Smooth muscle cell (in vitro differentiated cells): ENCODE results near the gene UPK3A. TPM values are rescaled to one million over a fixed set of nuclear protein-coding genes. Genes with fewer than 3 reads are reported as not detected.

ENCODE experiments used
- DNase-seq: peaks from one replicate; lab custom pipeline; 2025; ENCODE audit not compliant: unreplicated experiment; lab: John Stamatoyannopoulos, UW
- H2AFZ ChIP-seq: fragments of 200-600 bp; sonication (generic); 2 replicates; pipeline ENCODE4 v1.6.0; 2016; ENCODE audit warnings: antibody characterized with exemption, low read depth, mild to moderate bottlenecking
- H3F3A ChIP-seq: fragments of 200-600 bp; sonication (generic); 2 replicates; pipeline ENCODE4 v1.6.0; 2017; ENCODE audit warnings: antibody characterized with exemption, low read depth
- H3K27ac ChIP-seq: fragments of 200-600 bp; sonication (generic); 2 replicates; pipeline ENCODE4 v1.5.1; 2016; ENCODE audit warnings: low read depth, mild to moderate bottlenecking
- H3K27me3 ChIP-seq: fragments of 200-600 bp; sonication (generic); 2 replicates; pipeline ENCODE4 v1.6.1; 2016; ENCODE audit warnings: low read depth, mild to moderate bottlenecking
- H3K36me3 ChIP-seq: fragments of 200-600 bp; sonication (generic); 2 replicates; pipeline ENCODE4 v1.5.1; 2016; ENCODE audit warnings: low read depth
- H3K4me1 ChIP-seq: fragments of 200-600 bp; sonication (generic); 2 replicates; pipeline ENCODE4 v1.5.1; 2016; ENCODE audit warnings: low read depth
- H3K4me2 ChIP-seq: fragments of 200-600 bp; sonication (generic); 2 replicates; pipeline ENCODE4 v1.6.0; 2016; ENCODE audit warnings: mild to moderate bottlenecking
- H3K4me3 ChIP-seq: fragments of 200-600 bp; sonication (generic); 2 replicates; pipeline ENCODE4 v1.5.1; 2016; ENCODE audit warnings: mild to moderate bottlenecking
- H3K79me2 ChIP-seq: fragments of 200-600 bp; sonication (generic); 2 replicates; pipeline ENCODE4 v1.6.0; 2016; ENCODE audit warnings: low read depth, mild to moderate bottlenecking
- H3K9ac ChIP-seq: fragments of 200-600 bp; sonication (generic); 2 replicates; pipeline ENCODE4 v1.6.0; 2016; ENCODE audit warnings: low read depth
- H3K9me3 ChIP-seq: fragments of 200-600 bp; sonication (generic); replicated peaks from 2 replicates; pipeline ENCODE4 v1.5.1; 2016; ENCODE audit warnings: low read depth
- H4K20me1 ChIP-seq: fragments of 200-600 bp; sonication (generic); 2 replicates; pipeline ENCODE4 v1.6.0; 2016; ENCODE audit warnings: low read depth
- WGBS: methylation state at CpG from one replicate; pipeline ENCODE4 v1.1.7; 2016; ENCODE audit warnings: low lambda C conversion rate; 5-methylcytosine and 5-hydroxymethylcytosine counted together
- polyA plus RNA-seq: library from polyadenylated mRNA; unstranded; fragments of >200 nt; fragmentation: Nextera tagmentation; extraction: Ambion mirVana; gene quantifications from 2 replicates; pipeline ENCODE4 v1.2.1, GENCODE V29; 2016
- total RNA-seq: library from RNA; depleted of rRNA; stranded (reverse); fragments of >200 nt; gene quantifications from 2 replicates; pipeline ENCODE4 v1.2.3, GENCODE V29; 2014
- TF ChIP-seq, protein P1 (sequence below): fragments of 200-600 bp; sonication (generic); IDR thresholded peaks from 2 replicates; pipeline ENCODE4 v1.5.1; 2017; ENCODE audit warnings: borderline replicate concordance, mild to moderate bottlenecking, antibody characterized with exemption; ENCODE audit not compliant: insufficient read depth, poor library complexity, severe bottlenecking

UPK3A gene
- total and polyA plus RNA-seq, 2 experiments from 2014 or later: not detected

GRCh38 chr22:45303181-45303580, 18.4 kb downstream of the UPK3A start:
- Histone ChIP-seq H3K4me2 (no peak overlapping the region), H3K4me1 (no peaks in the 10 kb centered on the region), H3K27ac (no peak overlapping the region), H3K9ac (no peak overlapping the region), H3K27me3 (no peaks in the 10 kb centered on the region), H2AFZ (no peak overlapping the region), H3K36me3 (no peaks in the 10 kb centered on the region), H3K4me3 (no peak overlapping the region), H4K20me1 (no peaks in the 10 kb centered on the region), H3F3A (no peaks in the 10 kb centered on the region), H3K9me3 (no peaks in the 10 kb centered on the region), H3K79me2 (no peaks in the 10 kb centered on the region)
- 87% methylated on average over 7 of the region's 7 CpGs for WGBS
- TF ChIP-seq, protein P1, sequence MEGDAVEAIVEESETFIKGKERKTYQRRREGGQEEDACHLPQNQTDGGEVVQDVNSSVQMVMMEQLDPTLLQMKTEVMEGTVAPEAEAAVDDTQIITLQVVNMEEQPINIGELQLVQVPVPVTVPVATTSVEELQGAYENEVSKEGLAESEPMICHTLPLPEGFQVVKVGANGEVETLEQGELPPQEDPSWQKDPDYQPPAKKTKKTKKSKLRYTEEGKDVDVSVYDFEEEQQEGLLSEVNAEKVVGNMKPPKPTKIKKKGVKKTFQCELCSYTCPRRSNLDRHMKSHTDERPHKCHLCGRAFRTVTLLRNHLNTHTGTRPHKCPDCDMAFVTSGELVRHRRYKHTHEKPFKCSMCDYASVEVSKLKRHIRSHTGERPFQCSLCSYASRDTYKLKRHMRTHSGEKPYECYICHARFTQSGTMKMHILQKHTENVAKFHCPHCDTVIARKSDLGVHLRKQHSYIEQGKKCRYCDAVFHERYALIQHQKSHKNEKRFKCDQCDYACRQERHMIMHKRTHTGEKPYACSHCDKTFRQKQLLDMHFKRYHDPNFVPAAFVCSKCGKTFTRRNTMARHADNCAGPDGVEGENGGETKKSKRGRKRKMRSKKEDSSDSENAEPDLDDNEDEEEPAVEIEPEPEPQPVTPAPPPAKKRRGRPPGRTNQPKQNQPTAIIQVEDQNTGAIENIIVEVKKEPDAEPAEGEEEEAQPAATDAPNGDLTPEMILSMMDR: no peak
- DNase-seq: no peak

- H4K20me1 ChIP-seq: no peaks in the 10 kb centered on the region
- H3F3A ChIP-seq: no peaks in the 10 kb centered on the region
- H3K9me3 ChIP-seq: no peaks in the 10 kb centered on the region
- no peaks in the 10 kb centered on the region for H3K4me1 ChIP-seq
- no peak overlapping the region for H3K9ac ChIP-seq
- no peak overlapping the region for H2AFZ ChIP-seq
- 55% methylated on average over 4 of the region's 6 CpGs for WGBS
- no peak overlapping the region for H3K4me3 ChIP-seq
- H3K27ac ChIP-seq: no peak overlapping the region
- no peaks in the 10 kb centered on the region for H3K27me3 ChIP-seq
- H3K4me2 ChIP-seq: no peak overlapping the region
- peaks cover 2% of the 10 kb centered on the region for H3K79me2 ChIP-seq
- TF ChIP-seq, protein P1: no peak
- H3K36me3 ChIP-seq: no peaks in the 10 kb centered on the region
- DNase-seq: no peak
These were observed 20.2 kb downstream of the UPK3A start for GRCh38 chr22:45304971-45305370.

DNA sequence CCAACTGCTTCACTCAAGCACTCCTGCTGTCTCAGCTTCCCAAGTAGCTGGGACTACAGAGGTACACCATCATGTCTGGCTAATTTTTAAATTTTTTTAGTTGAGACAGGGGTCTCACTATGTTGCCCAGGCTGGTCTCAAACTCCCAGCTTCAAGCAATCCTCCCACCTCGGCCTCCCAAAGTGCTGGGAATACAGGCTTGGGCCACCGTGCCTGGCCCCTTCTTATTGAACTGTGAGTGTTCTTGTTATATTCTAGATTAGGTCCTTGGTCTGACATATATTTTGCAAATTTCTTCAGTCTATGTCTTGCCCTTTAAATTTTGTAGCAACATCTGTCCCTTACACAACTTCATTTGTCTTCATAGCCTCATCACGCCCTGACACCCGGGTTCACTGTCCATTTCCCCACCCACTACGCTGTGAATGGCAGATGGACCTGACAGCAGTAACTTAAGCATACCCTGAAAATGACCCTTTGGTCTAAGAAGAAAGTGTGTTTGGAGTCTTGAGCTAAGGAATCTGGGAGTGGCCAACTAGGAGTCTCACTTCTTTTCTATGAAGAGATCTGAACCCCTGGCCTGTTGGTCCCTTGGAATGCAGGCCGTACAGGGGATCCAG, 20.8 kb downstream of the UPK3A start:
- 86% methylated on average over 6 of the region's 6 CpGs for WGBS
- Histone ChIP-seq H3F3A (no peaks in the 10 kb centered on the region), H3K4me1 (peaks cover 2% of the 10 kb centered on the region), H3K9me3 (no peaks in the 10 kb centered on the region), H3K36me3 (no peaks in the 10 kb centered on the region), H3K4me3 (no peak overlapping the region), H3K4me2 (no peak overlapping the region), H3K27ac (no peak overlapping the region), H3K9ac (no peak overlapping the region), H3K27me3 (no peaks in the 10 kb centered on the region), H3K79me2 (peaks cover 8% of the 10 kb centered on the region), H4K20me1 (peaks cover under 1% of the 10 kb centered on the region), H2AFZ (no peak overlapping the region)
- no peak for DNase-seq
- TF ChIP-seq, protein P1: no peak

GRCh38 chr22:45306139-45306538, 21.4 kb downstream of the UPK3A start:
- H2AFZ ChIP-seq: no peak overlapping the region
- peaks cover 8% of the 10 kb centered on the region for H3K4me1 ChIP-seq
- H3K27ac ChIP-seq: no peak overlapping the region
- no peak for DNase-seq
- 95% methylated on average over 9 of the region's 9 CpGs for WGBS
- peaks cover 6% of the 10 kb centered on the region for H4K20me1 ChIP-seq
- TF ChIP-seq, protein P1: no peak
- peaks cover 14% of the 10 kb centered on the region for H3K79me2 ChIP-seq
- H3K36me3 ChIP-seq: no peaks in the 10 kb centered on the region
- no peaks in the 10 kb centered on the region for H3F3A ChIP-seq
- no peak overlapping the region for H3K4me2 ChIP-seq
- no peak overlapping the region for H3K9ac ChIP-seq
- no peaks in the 10 kb centered on the region for H3K9me3 ChIP-seq
- H3K27me3 ChIP-seq: no peaks in the 10 kb centered on the region
- no peak overlapping the region for H3K4me3 ChIP-seq
